HEK293 (cell line): ENCODE results near the gene QRICH1.

ENCODE experiments used
- CTCF ChIA-PET: fragments of 350-600 bp; formaldehyde crosslinking; extraction: SDS; loops from one replicate; lab custom pipeline; 2021; ENCODE audit warnings: antibody characterized with exemption; lab: Yijun Ruan, JAX
- POLR2A ChIA-PET: fragments of 300-600 bp; formaldehyde crosslinking; extraction: SDS; loops from one replicate; lab custom pipeline; 2020; ENCODE audit warnings: antibody characterized with exemption, inconsistent platforms; lab: Yijun Ruan, JAX
- H3K27ac ChIP-seq: fragments of 200-500 bp; sonication (Bioruptor generic); 2 replicates; pipeline ENCODE4 v1.5.1; 2014; ENCODE audit warnings: low read depth, low read length, control low read depth, inconsistent platforms; ENCODE audit errors: extremely low read depth
- H3K36me3 ChIP-seq, 2 experiments: fragments of 200-500 bp in 1 of 2; sonication (Bioruptor generic) in 1 of 2; 1 replicate in 1 of 2; 2 replicates in 1 of 2; pipeline ENCODE4 v1.5.1; 2014 to 2017; ENCODE audit warnings: inconsistent platforms in 2 of 2, low read length in 2 of 2; ENCODE audit not compliant: control insufficient read depth in 2 of 2, insufficient read depth in 1 of 2
- H3K4me1 ChIP-seq: fragments of 200-500 bp; sonication (Bioruptor generic); 2 replicates; pipeline ENCODE4 v1.5.1; 2014; ENCODE audit warnings: mild to moderate bottlenecking, low read length, inconsistent platforms; ENCODE audit not compliant: control insufficient read depth, insufficient read depth
- H3K4me3 ChIP-seq: 2 replicates; pipeline ENCODE4 v1.5.1; 2011; ENCODE audit warnings: low read depth, mild to moderate bottlenecking, control low read depth, low read length, moderate library complexity
- H3K9me3 ChIP-seq: fragments of 200-500 bp; sonication (Bioruptor generic); 2 replicates; pipeline ENCODE4 v1.5.1; 2014; ENCODE audit warnings: low read depth, low read length, inconsistent platforms; ENCODE audit not compliant: control insufficient read depth, insufficient read depth
- BCL11B ChIP-seq: fragments of 450-650 bp; formaldehyde crosslinking; IDR thresholded peaks from 2 replicates; pipeline ENCODE4 v1.5.1; 2016; ENCODE audit warnings: low read depth, missing biosample characterization, missing genetic modification characterization
- IKZF3 ChIP-seq: fragments of 450-650 bp; IDR thresholded peaks from 2 replicates; pipeline ENCODE4 v1.5.0; 2018; ENCODE audit warnings: missing biosample characterization, mild to moderate bottlenecking, missing genetic modification characterization, moderate library complexity
- KLF7 ChIP-seq: fragments of 450-650 bp; formaldehyde crosslinking; IDR thresholded peaks from 2 replicates; pipeline ENCODE4 v1.5.1; 2016; ENCODE audit warnings: missing biosample characterization, missing genetic modification characterization, borderline replicate concordance
- KLF9 ChIP-seq: fragments of 450-650 bp; formaldehyde crosslinking; IDR thresholded peaks from 2 replicates; pipeline ENCODE4 v1.5.1; 2016; ENCODE audit warnings: missing biosample characterization, missing genetic modification characterization, low read depth
- REPIN1 ChIP-seq: fragments of 450-650 bp; formaldehyde crosslinking; IDR thresholded peaks from 2 replicates; pipeline ENCODE4 v1.5.1; 2017; ENCODE audit warnings: missing biosample characterization, missing genetic modification characterization, low read depth
- ZBTB17 ChIP-seq: fragments of 450-650 bp; formaldehyde crosslinking; IDR thresholded peaks from 2 replicates; pipeline ENCODE4 v1.5.1; 2016; ENCODE audit warnings: missing biosample characterization, missing genetic modification characterization
- ZBTB26 ChIP-seq: fragments of 450-650 bp; formaldehyde crosslinking; optimal IDR thresholded peaks from 2 replicates; pipeline ENCODE3; 2016; ENCODE audit warnings: missing biosample characterization, mild to moderate bottlenecking, missing genetic modification characterization
- ZNF112 ChIP-seq: fragments of 450-650 bp; formaldehyde crosslinking; IDR thresholded peaks from 2 replicates; pipeline ENCODE4 v1.5.0; 2017; ENCODE audit warnings: missing biosample characterization, missing genetic modification characterization
- ZNF18 ChIP-seq: fragments of 450-650 bp; formaldehyde crosslinking; IDR thresholded peaks from 2 replicates; pipeline ENCODE4 v1.5.1; 2016; ENCODE audit warnings: missing biosample characterization, missing genetic modification characterization
- ZNF2 ChIP-seq: fragments of 450-650 bp; formaldehyde crosslinking; IDR thresholded peaks from 2 replicates; pipeline ENCODE4 v1.5.1; 2016; ENCODE audit warnings: missing biosample characterization, missing genetic modification characterization
- ZNF214 ChIP-seq: fragments of 450-650 bp; formaldehyde crosslinking; IDR thresholded peaks from 2 replicates; pipeline ENCODE4 v1.5.1; 2017; ENCODE audit warnings: missing biosample characterization, mild to moderate bottlenecking, missing genetic modification characterization, borderline replicate concordance
- ZNF223 ChIP-seq: fragments of 450-650 bp; formaldehyde crosslinking; IDR thresholded peaks from 2 replicates; pipeline ENCODE4 v1.5.1; 2016; ENCODE audit warnings: missing biosample characterization, missing genetic modification characterization
- ZNF302 ChIP-seq: fragments of 450-650 bp; formaldehyde crosslinking; IDR thresholded peaks from 2 replicates; pipeline ENCODE4 v1.5.1; 2016; ENCODE audit warnings: missing biosample characterization, missing genetic modification characterization, low read depth
- ZNF341 ChIP-seq: fragments of 450-650 bp; formaldehyde crosslinking; IDR thresholded peaks from 2 replicates; pipeline ENCODE4; 2016; ENCODE audit warnings: low read depth, missing biosample characterization, missing genetic modification characterization
- ZNF426 ChIP-seq: fragments of 450-650 bp; formaldehyde crosslinking; IDR thresholded peaks from 2 replicates; pipeline ENCODE4 v1.5.1; 2017; ENCODE audit warnings: missing biosample characterization, missing genetic modification characterization, mild to moderate bottlenecking, inconsistent platforms, moderate library complexity
- ZNF549 ChIP-seq: fragments of 450-650 bp; IDR thresholded peaks from 2 replicates; pipeline ENCODE4 v1.5.1; 2018; ENCODE audit warnings: missing biosample characterization, missing genetic modification characterization, mild to moderate bottlenecking, inconsistent platforms, moderate library complexity
- ZNF596 ChIP-seq: fragments of 450-650 bp; IDR thresholded peaks from 2 replicates; pipeline ENCODE4 v1.5.0; 2018; ENCODE audit warnings: missing biosample characterization, mild to moderate bottlenecking, missing genetic modification characterization, moderate library complexity
- ZNF600 ChIP-seq: fragments of 450-650 bp; formaldehyde crosslinking; IDR thresholded peaks from 2 replicates; pipeline ENCODE4 v1.5.1; 2016; ENCODE audit warnings: missing biosample characterization, missing genetic modification characterization
- TF ChIP-seq, protein P1 (sequence below): fragments of 450-650 bp; formaldehyde crosslinking; IDR thresholded peaks from 2 replicates; pipeline ENCODE4 v1.5.1; 2016; ENCODE audit warnings: missing biosample characterization, missing genetic modification characterization
- TF ChIP-seq, protein P2 (sequence below): fragments of 450-650 bp; formaldehyde crosslinking; IDR thresholded peaks from 2 replicates; pipeline ENCODE4 v1.5.1; 2017; ENCODE audit warnings: missing biosample characterization, mild to moderate bottlenecking, missing genetic modification characterization, moderate library complexity
- TF ChIP-seq, protein P3 (sequence below): fragments of 450-650 bp; formaldehyde crosslinking; IDR thresholded peaks from 2 replicates; pipeline ENCODE4 v1.5.1; 2016; ENCODE audit warnings: missing biosample characterization, missing genetic modification characterization

Gene QRICH1

DNA sequence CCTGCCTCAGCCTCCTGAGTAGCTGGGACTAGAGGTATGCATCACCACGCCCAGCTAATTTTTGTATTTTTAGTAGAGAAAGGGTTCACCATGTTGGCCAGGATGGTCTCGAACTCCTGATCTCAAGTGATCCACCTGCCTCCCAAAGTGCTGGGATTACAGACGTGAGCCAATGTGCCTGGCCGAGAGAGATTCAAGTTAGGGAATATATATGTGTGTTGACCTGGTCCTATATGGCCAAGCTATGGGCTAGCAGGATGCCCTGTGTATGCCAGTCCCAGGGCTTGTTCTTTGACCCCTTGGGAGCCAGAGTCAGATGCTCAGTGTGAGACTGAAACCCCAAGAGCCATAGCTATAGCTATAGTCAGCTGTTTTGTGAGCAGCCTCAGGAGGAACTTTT lies 70.1 kb downstream of the QRICH1 start:
- Histone ChIP-seq H3K36me3 (peaks cover 0 to 60% of the 10 kb centered on the region in 2 experiments; a peak in 2 of 3 replicates), H3K4me1 (no peaks in the 10 kb centered on the region), H3K27ac (no peak overlapping the region), H3K9me3 (no peaks in the 10 kb centered on the region), H3K4me3 (no peak overlapping the region)
- POLR2A ChIA-PET: interaction anchor here (10.4 kb wide), 1 partner anchor 16 kb away, joined by 141 read pairs; the partner anchor contains the start of gene WDR6
- TF ChIP-seq ZNF302 (tag by site-specific recombination) (no peak), KLF7 (tag by site-specific recombination) (no peak), ZNF426 (tag by site-specific recombination) (no peak)
- CTCF ChIA-PET: interaction anchor here (0.6 to 1.1 kb wide), 2 partner anchors 109 to 301 kb away, joined by 3 to 4 read pairs; no protein-coding TSS in a partner anchor

DNA sequence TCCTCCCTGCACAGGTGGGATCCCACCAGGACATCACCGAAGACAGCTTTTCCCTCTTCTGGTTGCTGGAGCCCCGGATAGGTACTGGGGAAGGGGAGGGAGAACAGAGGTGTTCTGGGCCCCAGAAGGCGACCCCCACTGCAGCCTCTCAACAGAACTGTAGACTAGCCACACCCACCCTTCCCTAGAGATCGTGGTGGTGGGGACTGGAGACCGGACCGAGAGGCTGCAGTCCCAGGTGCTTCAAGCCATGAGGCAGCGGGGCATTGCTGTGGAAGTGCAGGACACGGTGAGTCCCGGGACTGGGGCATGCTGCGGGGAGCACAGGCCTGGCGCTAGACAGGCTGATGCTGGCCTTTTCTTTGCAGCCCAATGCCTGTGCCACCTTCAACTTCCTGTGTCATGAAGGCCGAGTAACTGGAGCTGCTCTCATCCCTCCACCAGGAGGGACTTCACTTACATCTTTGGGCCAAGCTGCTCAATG lies 71.1 kb downstream of the QRICH1 start:
- Histone ChIP-seq H3K36me3 (peaks cover 0 to 50% of the 10 kb centered on the region in 2 experiments; a peak in 2 of 3 replicates), H3K4me3 (peak overlapping the region; percentile 92), H3K27ac (peak overlapping the region; percentile 93), H3K4me1 (no peaks in the 10 kb centered on the region), H3K9me3 (no peaks in the 10 kb centered on the region)
- TF ChIP-seq ZNF600 (tag by site-specific recombination) (peak; percentile 58; the same call in 1 of the 2 replicates), KLF9 (tag by site-specific recombination) (peak; percentile 75), REPIN1 (tag by site-specific recombination) (no peak), ZNF223 (tag by site-specific recombination) (peak; percentile 90), ZBTB26 (no peak), ZBTB17 (tag by site-specific recombination) (peak; percentile 63), ZNF341 (tag by site-specific recombination) (no peak)
- POLR2A ChIA-PET: interaction anchor here (1.3 to 10.4 kb wide), 5 partner anchors 15 to 336 kb away, joined by 4 to 141 read pairs (median 29); partner anchors contain the start of genes P4HTM, QRICH1 and WDR6
- CTCF ChIA-PET: interaction anchor here (1.2 to 2.1 kb wide), 5 partner anchors 10 to 71 kb away, joined by 5 to 13 read pairs (median 11); partner anchors contain the start of genes P4HTM, QRICH1 and WDR6

GRCh38 chr3:49021813-49022687 lies 71.8 kb downstream of the QRICH1 start, which contains the start of gene NDUFAF3:
Gene NDUFAF3, plus strand, starts transcription at chr3:49022121. Its CDS starts 24 bp downstream, at chr3:49022145.
- ChIA-PET POLR2A (interaction anchor here (0.6 to 10.4 kb wide), 15 partner anchors 7 to 390 kb away, joined by 3 to 141 read pairs (median 5); partner anchors contain the start of genes ARIH2, IMPDH2, IP6K2 and LAMB2), CTCF (interaction anchor here (0.5 to 2.1 kb wide), 12 partner anchors 9 to 249 kb away, joined by 3 to 13 read pairs (median 4); partner anchors contain the start of genes P4HTM, QRICH1 and WDR6)
- Histone ChIP-seq H3K36me3 (peaks cover 0 to 43% of the 10 kb centered on the region in 2 experiments; a peak in 2 of 3 replicates), H3K4me3 (peak within 1 kb of the TSS; percentile 92), H3K9me3 (no peaks in the 10 kb centered on the region), H3K4me1 (no peaks in the 10 kb centered on the region), H3K27ac (peak within 1 kb of the TSS; percentile 93)
- TF ChIP-seq ZNF112 (tag by site-specific recombination): no peak
- TF ChIP-seq, protein P1, sequence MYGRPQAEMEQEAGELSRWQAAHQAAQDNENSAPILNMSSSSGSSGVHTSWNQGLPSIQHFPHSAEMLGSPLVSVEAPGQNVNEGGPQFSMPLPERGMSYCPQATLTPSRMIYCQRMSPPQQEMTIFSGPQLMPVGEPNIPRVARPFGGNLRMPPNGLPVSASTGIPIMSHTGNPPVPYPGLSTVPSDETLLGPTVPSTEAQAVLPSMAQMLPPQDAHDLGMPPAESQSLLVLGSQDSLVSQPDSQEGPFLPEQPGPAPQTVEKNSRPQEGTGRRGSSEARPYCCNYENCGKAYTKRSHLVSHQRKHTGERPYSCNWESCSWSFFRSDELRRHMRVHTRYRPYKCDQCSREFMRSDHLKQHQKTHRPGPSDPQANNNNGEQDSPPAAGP: peak; percentile 87; the same call in 1 of the 2 replicates
- no peak for TF ChIP-seq ZNF214 (tag by site-specific recombination)
- TF ChIP-seq ZNF223 (tag by site-specific recombination): 0 out of 2 replicates have a peak, but pooled peaks have one; percentile 10
- TF ChIP-seq IKZF3: peak; percentile 70
- TF ChIP-seq, protein P2, sequence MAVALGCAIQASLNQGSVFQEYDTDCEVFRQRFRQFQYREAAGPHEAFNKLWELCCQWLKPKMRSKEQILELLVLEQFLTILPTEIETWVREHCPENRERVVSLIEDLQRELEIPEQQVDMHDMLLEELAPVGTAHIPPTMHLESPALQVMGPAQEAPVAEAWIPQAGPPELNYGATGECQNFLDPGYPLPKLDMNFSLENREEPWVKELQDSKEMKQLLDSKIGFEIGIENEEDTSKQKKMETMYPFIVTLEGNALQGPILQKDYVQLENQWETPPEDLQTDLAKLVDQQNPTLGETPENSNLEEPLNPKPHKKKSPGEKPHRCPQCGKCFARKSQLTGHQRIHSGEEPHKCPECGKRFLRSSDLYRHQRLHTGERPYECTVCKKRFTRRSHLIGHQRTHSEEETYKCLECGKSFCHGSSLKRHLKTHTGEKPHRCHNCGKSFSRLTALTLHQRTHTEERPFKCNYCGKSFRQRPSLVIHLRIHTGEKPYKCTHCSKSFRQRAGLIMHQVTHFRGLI (tag by site-specific recombination): no peak
- no peak for TF ChIP-seq ZNF596 (tag by site-specific recombination)
- TF ChIP-seq ZNF2 (tag by site-specific recombination): peak; percentile 78
- no peak for TF ChIP-seq ZNF549 (tag by site-specific recombination)
- TF ChIP-seq ZNF18 (tag by site-specific recombination): no peak; the same call in 1 of the 2 replicates
- TF ChIP-seq, protein P3, sequence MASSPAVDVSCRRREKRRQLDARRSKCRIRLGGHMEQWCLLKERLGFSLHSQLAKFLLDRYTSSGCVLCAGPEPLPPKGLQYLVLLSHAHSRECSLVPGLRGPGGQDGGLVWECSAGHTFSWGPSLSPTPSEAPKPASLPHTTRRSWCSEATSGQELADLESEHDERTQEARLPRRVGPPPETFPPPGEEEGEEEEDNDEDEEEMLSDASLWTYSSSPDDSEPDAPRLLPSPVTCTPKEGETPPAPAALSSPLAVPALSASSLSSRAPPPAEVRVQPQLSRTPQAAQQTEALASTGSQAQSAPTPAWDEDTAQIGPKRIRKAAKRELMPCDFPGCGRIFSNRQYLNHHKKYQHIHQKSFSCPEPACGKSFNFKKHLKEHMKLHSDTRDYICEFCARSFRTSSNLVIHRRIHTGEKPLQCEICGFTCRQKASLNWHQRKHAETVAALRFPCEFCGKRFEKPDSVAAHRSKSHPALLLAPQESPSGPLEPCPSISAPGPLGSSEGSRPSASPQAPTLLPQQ: peak; percentile 86
- peak; percentile 88 for TF ChIP-seq BCL11B (tag by site-specific recombination)
